Gastrocnemius medialis (tissue), 4 donors: Measurements from ENCODE around the gene PDSS2.

Experiments
- POLR2A ChIP-seq, 2 donors: fragments of 450-650 bp; IDR thresholded peaks; one replicate each; pipeline ENCODE4 v1.6.1; 2017; ENCODE audit warnings: antibody characterized with exemption in 2 of 2, mild to moderate bottlenecking in 2 of 2, moderate library complexity in 2 of 2
- TF ChIP-seq, protein P1 (sequence below), 5 experiments: fragments of 450-650 bp in 3 of 5; fragments of 200-600 bp in 2 of 5; sonication (generic) in 2 of 5; IDR thresholded peaks in 4 of 5; conservative IDR thresholded peaks in 1 of 5; 1 replicate in 4 of 5; 2 replicates in 1 of 5; pipeline ENCODE4 v1.5.1; 2016 to 2019; ENCODE audit warnings: antibody characterized with exemption in 5 of 5, mild to moderate bottlenecking in 3 of 5, moderate library complexity in 3 of 5

DNA sequence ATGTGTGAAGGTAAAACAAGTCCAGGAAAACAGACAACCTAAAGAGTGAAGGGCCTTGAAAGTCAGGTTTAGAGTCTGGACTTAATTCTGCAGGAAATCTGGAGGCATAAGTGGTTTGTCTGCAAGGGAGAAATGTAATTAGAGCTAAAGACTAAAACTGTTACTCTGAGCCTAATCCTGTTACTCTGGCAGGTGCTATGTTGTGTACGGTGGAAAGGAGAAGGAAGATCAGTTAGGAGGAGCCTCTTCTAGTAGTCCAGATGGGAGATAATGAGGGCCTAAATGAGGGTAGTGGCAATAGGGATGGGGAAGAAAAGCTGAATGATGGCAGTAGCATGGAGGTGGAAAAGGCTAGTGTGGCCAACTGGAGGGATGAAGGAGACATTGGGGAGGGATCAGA is 118.5 kb downstream of the PDSS2 start:
- TF ChIP-seq, protein P1, sequence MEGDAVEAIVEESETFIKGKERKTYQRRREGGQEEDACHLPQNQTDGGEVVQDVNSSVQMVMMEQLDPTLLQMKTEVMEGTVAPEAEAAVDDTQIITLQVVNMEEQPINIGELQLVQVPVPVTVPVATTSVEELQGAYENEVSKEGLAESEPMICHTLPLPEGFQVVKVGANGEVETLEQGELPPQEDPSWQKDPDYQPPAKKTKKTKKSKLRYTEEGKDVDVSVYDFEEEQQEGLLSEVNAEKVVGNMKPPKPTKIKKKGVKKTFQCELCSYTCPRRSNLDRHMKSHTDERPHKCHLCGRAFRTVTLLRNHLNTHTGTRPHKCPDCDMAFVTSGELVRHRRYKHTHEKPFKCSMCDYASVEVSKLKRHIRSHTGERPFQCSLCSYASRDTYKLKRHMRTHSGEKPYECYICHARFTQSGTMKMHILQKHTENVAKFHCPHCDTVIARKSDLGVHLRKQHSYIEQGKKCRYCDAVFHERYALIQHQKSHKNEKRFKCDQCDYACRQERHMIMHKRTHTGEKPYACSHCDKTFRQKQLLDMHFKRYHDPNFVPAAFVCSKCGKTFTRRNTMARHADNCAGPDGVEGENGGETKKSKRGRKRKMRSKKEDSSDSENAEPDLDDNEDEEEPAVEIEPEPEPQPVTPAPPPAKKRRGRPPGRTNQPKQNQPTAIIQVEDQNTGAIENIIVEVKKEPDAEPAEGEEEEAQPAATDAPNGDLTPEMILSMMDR (IDR thresholded peaks at IDR 0.05 in 4 of 5, conservative IDR thresholded peaks at IDR 0.05 in 1 of 5), result no peak
- no peak for TF ChIP-seq POLR2A (IDR thresholded peaks at IDR 0.05)
